ENCODE measurements around the gene OMP. TPM values are rescaled to one million over a fixed set of nuclear protein-coding genes. Genes with fewer than 3 reads are reported as not detected.

OMP gene
- total and polyA plus RNA-seq, 2 donors (not counting 1 experiment from before 2014, with no cell fraction given), result not detected

- ATAC-seq (ENCODE audit: low read depth) (no peak), DNase-seq (no peak)
- no CpG with 5 or more reads among the region's 2 CpGs for WGBS (ENCODE audit: insufficient coverage)
- Histone ChIP-seq H3K9me3 (ENCODE audit: control extremely low read depth in 1 of 3, control insufficient read depth in 2 of 3, insufficient read depth in 1 of 3, low read length in 2 of 3) (peaks cover 1 to 26% (median 10%) of the 10 kb centered on the region in 3 donors), H3K4me1 (ENCODE audit: control insufficient read depth in 2 of 2, insufficient read depth in 2 of 2, low read length in 2 of 2) (no peaks in the 10 kb centered on the region), H3K79me2 (ENCODE audit: control insufficient read depth, insufficient read depth, low read length) (no peaks in the 10 kb centered on the region), H3K27ac (ENCODE audit: low read length in 2 of 2) (no peak overlapping the region), H2AFZ (ENCODE audit: insufficient read depth, low read depth, low read length, poor library complexity, severe bottlenecking) (no peak overlapping the region), H3K9ac (ENCODE audit: low read length) (no peak overlapping the region), H3K4me3 (ENCODE audit: control extremely low read depth in 1 of 5, extremely low read depth in 1 of 5, insufficient read depth in 1 of 5, low read depth in 2 of 5, low read length in 4 of 5) (no peak overlapping the region), H3K27me3 (replicated peaks in 1 of 4; ENCODE audit: control extremely low read depth in 1 of 4, control insufficient read depth in 3 of 4, insufficient read depth in 4 of 4, low read length in 3 of 4) (peaks cover 0 to 10% (median 0%) of the 10 kb centered on the region in 4 experiments), H3K36me3 (replicated peaks in 1 of 2; ENCODE audit: control extremely low read depth in 1 of 2, control insufficient read depth in 1 of 2, extremely low read depth in 1 of 2, insufficient read depth in 2 of 2, low read length in 1 of 2) (no peaks in the 10 kb centered on the region), H4K20me1 (ENCODE audit: control insufficient read depth, insufficient read depth, low read length, poor library complexity, severe bottlenecking) (no peaks in the 10 kb centered on the region), H3K4me2 (replicated peaks; ENCODE audit: low read depth, low read length, poor library complexity, severe bottlenecking) (no peak overlapping the region)
- Mint-ChIP-seq H3K4me3 (no peak overlapping the region), H3K27me3 (peaks cover 19% of the 10 kb centered on the region), H3K4me1 (no peaks in the 10 kb centered on the region), H3K27ac (no peak overlapping the region), H3K9me3 (ENCODE audit: insufficient read depth) (peaks cover 3% of the 10 kb centered on the region)
- intact Hi-C loops (cut with micrococcal nuclease), result no loop called here
- TF ChIP-seq EZH2 (IDR thresholded peaks at IDR 0.05; ENCODE audit: borderline replicate concordance, insufficient read depth, low read depth, low read length, poor library complexity, severe bottlenecking), result no peak
- TF ChIP-seq CTCF (IDR thresholded peaks at IDR 0.05), result no peak
- ChIA-PET POLR2A (no interaction called here), CTCF (no interaction called here)
Observed at GRCh38 chr11:77058900-77059299, 43.7 kb upstream of the OMP start.

- Histone ChIP-seq H3K9ac (ENCODE audit: low read length) (no peak overlapping the region), H3K79me2 (ENCODE audit: control insufficient read depth, insufficient read depth, low read length) (no peaks in the 10 kb centered on the region), H2AFZ (ENCODE audit: insufficient read depth, low read depth, low read length, poor library complexity, severe bottlenecking) (no peak overlapping the region), H3K27ac (ENCODE audit: low read length in 2 of 2) (no peak overlapping the region), H3K27me3 (replicated peaks in 1 of 4; ENCODE audit: control extremely low read depth in 1 of 4, control insufficient read depth in 3 of 4, insufficient read depth in 4 of 4, low read length in 3 of 4) (peaks cover 0 to 10% (median 0%) of the 10 kb centered on the region in 4 experiments), H3K36me3 (replicated peaks in 1 of 2; ENCODE audit: control extremely low read depth in 1 of 2, control insufficient read depth in 1 of 2, extremely low read depth in 1 of 2, insufficient read depth in 2 of 2, low read length in 1 of 2) (no peaks in the 10 kb centered on the region), H3K9me3 (ENCODE audit: control extremely low read depth in 1 of 3, control insufficient read depth in 2 of 3, insufficient read depth in 1 of 3, low read length in 2 of 3) (peaks cover 1 to 26% (median 10%) of the 10 kb centered on the region in 3 donors), H3K4me3 (ENCODE audit: control extremely low read depth in 1 of 5, extremely low read depth in 1 of 5, insufficient read depth in 1 of 5, low read depth in 2 of 5, low read length in 4 of 5) (no peak overlapping the region), H3K4me2 (replicated peaks; ENCODE audit: low read depth, low read length, poor library complexity, severe bottlenecking) (no peak overlapping the region), H3K4me1 (ENCODE audit: control insufficient read depth in 2 of 2, insufficient read depth in 2 of 2, low read length in 2 of 2) (no peaks in the 10 kb centered on the region), H4K20me1 (ENCODE audit: control insufficient read depth, insufficient read depth, low read length, poor library complexity, severe bottlenecking) (no peaks in the 10 kb centered on the region)
- WGBS (ENCODE audit: insufficient coverage), result no CpG with 5 or more reads among the region's 5 CpGs
- DNase-seq (no peak), ATAC-seq (ENCODE audit: low read depth) (no peak)
- no peak overlapping the region for H3K4me3 Mint-ChIP-seq
- H3K27ac Mint-ChIP-seq, result no peak overlapping the region
- H3K27me3 Mint-ChIP-seq, result peaks cover 19% of the 10 kb centered on the region
- H3K9me3 Mint-ChIP-seq (ENCODE audit: insufficient read depth), result peaks cover 3% of the 10 kb centered on the region
- no peak for TF ChIP-seq CTCF (IDR thresholded peaks at IDR 0.05)
- no peak for TF ChIP-seq EZH2 (IDR thresholded peaks at IDR 0.05; ENCODE audit: borderline replicate concordance, insufficient read depth, low read depth, low read length, poor library complexity, severe bottlenecking)
- ChIA-PET CTCF (interaction anchor here (0.5 kb wide), 1 partner anchor 1810 kb away, joined by 3 read pairs; no protein-coding TSS in a partner anchor), POLR2A (no interaction called here)
- H3K4me1 Mint-ChIP-seq, result no peaks in the 10 kb centered on the region
- intact Hi-C loops (cut with micrococcal nuclease), result no loop called here
Observed at GRCh38 chr11:77059806-77060205, 42.8 kb upstream of the OMP start.
